Ascending aorta (tissue), 2 donors: ENCODE data around the gene DVL1. TPM values are rescaled to one million over a fixed set of nuclear protein-coding genes. Genes with fewer than 3 reads are reported as not detected.
A peak's percentile ranks its signal among the peaks of the same experiment; 100 is the strongest.

Source experiments
- DNase-seq, 2 donors: peaks; one replicate each; pipeline ENCODE4 v3.0.0-alpha.2; 2019; ENCODE audit warnings: low spot score in 2 of 2
- H3K27ac ChIP-seq, 2 donors: fragments of 200-600 bp; sonication (generic); one replicate each; pipeline ENCODE4 v1.5.1; 2016 to 2017; ENCODE audit warnings: mild to moderate bottlenecking in 1 of 2
- H3K27me3 ChIP-seq: fragments of 200-600 bp; sonication (generic); one replicate; pipeline ENCODE4 v1.5.1; 2017
- H3K36me3 ChIP-seq, 2 donors: fragments of 200-600 bp; sonication (generic); one replicate each; pipeline ENCODE4 v1.5.1; 2016
- H3K4me1 ChIP-seq, 2 donors: fragments of 200-600 bp; sonication (generic); one replicate each; pipeline ENCODE4 v1.5.1; 2016 to 2017; ENCODE audit warnings: mild to moderate bottlenecking in 1 of 2
- H3K4me3 ChIP-seq, 2 donors: fragments of 200-600 bp; sonication (generic); one replicate each; pipeline ENCODE4 v1.5.1; 2016 to 2017; ENCODE audit warnings: mild to moderate bottlenecking in 1 of 2
- H3K9me3 ChIP-seq, 2 donors: fragments of 200-600 bp; sonication (generic); one replicate each; pipeline ENCODE4 v1.5.1; 2016
- CTCF ChIP-seq, 3 experiments: fragments of 200-600 bp in 2 of 3; fragments of 450-650 bp in 1 of 3; sonication (generic) in 2 of 3; IDR thresholded peaks; one replicate each; pipeline ENCODE4 v1.5.1; 2016 to 2019; ENCODE audit warnings: antibody characterized with exemption in 3 of 3, mild to moderate bottlenecking in 1 of 3, moderate library complexity in 1 of 3
- intact Hi-C: fragments of 100-400 bp; cut with DNase I; formaldehyde crosslinking; loops from one replicate; pipeline ENCODE4 v1.15.1; 2023
- total RNA-seq: library from RNA; depleted of rRNA; stranded (reverse); fragments of >200 nt; gene quantifications from one replicate; pipeline ENCODE4 v1.1.0, GENCODE V29; 2016

The DVL1 gene
- total RNA-seq, 1 donor from 2014 or later = 66.7 TPM

GRCh38 chr1:1348420-1349255 is 580 bp downstream of the DVL1 start:
- Histone ChIP-seq H3K9me3 (no peaks in the 10 kb centered on the region), H3K4me1 (peaks cover 7 to 48% of the 10 kb centered on the region in 2 donors), H3K4me3 (peak overlapping the region; percentile 91 to 93), H3K27me3 (no peaks in the 10 kb centered on the region), H3K27ac (peak overlapping the region; percentile 15 to 17), H3K36me3 (peaks cover 2 to 7% of the 10 kb centered on the region in 2 donors)
- intact Hi-C loops = loop anchor here (1.0 to 2.0 kb wide), 4 partner anchors 24 to 58 kb away; partner anchors contain the start of genes AURKAIP1, CPTP, INTS11 and MRPL20
- TF ChIP-seq CTCF (IDR thresholded peaks at IDR 0.05) = no peak
- DNase-seq = no peak

DNA sequence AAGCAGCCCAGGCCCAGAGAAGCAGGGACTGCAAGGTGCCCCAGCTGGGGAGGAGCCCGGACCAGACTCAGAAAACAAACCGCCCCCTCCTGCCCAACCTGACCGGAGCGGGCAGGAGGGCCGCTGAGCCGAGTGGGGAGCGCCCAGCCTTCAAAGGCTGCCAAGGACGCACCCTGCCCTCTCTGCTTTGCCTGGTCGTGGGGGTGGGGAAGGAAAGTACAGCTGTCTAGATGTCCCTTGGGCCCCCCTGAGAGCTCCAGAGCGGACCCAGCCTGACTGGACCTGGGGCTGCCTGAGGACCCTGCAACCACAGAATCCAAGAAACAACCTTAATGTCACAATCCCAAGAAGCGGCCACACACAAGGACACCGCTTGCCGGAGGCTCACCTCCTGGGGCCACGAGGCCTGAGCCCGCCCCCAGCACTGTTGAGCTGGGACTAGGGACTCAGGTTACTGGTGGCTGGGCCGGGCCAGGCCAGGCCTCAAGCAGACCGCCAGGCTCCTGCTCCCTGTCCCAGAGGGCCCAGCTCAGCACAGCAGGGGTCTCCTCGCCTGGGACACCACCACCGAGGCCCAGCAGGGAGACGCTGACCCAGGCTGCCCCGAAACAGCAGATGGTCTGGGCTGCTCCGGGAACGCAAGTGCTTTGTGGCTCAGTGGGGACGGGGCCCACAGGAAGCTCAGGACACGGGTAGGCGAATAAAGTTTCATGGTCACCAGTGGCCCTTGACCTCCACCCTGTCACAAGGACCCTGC is 1.4 kb downstream of the DVL1 start:
- TF ChIP-seq CTCF (IDR thresholded peaks at IDR 0.05) = no peak
- DNase-seq = no peak
- H3K9me3 ChIP-seq = no peaks in the 10 kb centered on the region
- no peaks in the 10 kb centered on the region for H3K27me3 ChIP-seq
- H3K27ac ChIP-seq = peak overlapping the region; percentile 6 to 15
- H3K36me3 ChIP-seq = no peaks in the 10 kb centered on the region
- peak overlapping the region; percentile 91 to 93 for H3K4me3 ChIP-seq
- H3K4me1 ChIP-seq = peaks cover 7 to 44% of the 10 kb centered on the region in 2 donors
- intact Hi-C loops = loop anchor here (2.0 kb wide), 2 partner anchors 39 to 59 kb away; partner anchors contain the start of genes MRPL20 and PUSL1

DNA sequence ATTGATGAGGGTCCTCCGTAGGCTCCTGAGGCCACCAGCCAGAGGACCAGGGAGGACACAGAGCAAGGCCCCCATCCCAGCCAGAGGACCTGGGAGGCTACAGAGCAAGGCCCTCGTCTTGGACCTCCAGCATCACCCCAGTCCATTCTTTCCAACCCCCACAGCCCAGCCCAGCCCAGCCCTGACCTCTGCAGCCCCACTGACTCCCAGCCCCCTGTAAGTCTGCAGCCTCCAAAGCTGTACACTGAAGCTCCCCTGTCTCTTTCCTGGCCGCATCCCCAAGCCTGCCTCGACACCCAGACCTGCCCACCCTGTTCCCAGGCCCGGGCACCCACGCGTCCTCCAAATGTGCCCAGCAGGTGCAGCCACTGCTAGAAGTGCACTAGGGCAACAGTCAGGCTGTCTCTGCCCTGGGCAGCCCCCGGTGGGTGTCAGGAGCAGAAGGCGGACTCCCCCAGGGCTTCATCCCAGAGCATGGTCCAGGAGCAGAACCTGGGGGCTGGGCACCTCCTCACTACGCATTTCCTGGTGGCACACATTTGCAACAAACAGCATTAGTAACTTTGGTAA is 2.1 kb downstream of the DVL1 start:
- no peaks in the 10 kb centered on the region for H3K9me3 ChIP-seq
- peaks cover 7 to 37% of the 10 kb centered on the region in 2 donors for H3K4me1 ChIP-seq
- no peak overlapping the region for H3K27ac ChIP-seq
- TF ChIP-seq CTCF (IDR thresholded peaks at IDR 0.05) = no peak
- intact Hi-C loops = no loop called here
- H3K4me3 ChIP-seq = peak overlapping the region; percentile 91 to 93
- H3K27me3 ChIP-seq = no peaks in the 10 kb centered on the region
- H3K36me3 ChIP-seq = peaks cover 0 to 2% of the 10 kb centered on the region in 2 donors
- no peak for DNase-seq

DNA sequence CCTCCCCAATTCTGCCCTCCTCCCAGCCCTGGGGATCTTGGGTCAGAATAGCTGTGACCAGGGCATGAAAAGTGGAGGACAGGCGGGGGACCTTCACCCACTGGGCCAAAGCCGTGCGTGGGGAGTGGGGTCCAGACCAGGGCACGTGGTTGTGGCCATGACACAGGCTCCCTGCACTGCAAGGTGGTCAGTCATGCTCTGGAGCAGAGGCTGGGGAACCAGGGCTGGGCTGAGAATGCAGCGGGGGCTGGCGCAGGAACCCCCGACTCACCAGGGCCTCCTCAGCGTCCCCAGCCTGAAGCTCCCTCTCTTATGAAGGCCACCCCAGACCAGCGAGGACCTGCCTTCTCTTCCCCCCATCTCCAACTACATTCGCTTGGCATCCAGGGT is 2.7 kb downstream of the DVL1 start:
- no peaks in the 10 kb centered on the region for H3K27me3 ChIP-seq
- no peaks in the 10 kb centered on the region for H3K9me3 ChIP-seq
- H3K4me3 ChIP-seq = peak overlapping the region in 1 of 2 donors; percentile 20
- intact Hi-C loops = no loop called here
- no peak for DNase-seq
- H3K36me3 ChIP-seq = peaks cover 5 to 8% of the 10 kb centered on the region in 2 donors
- H3K4me1 ChIP-seq = peaks cover 5 to 31% of the 10 kb centered on the region in 2 donors
- no peak overlapping the region for H3K27ac ChIP-seq
- TF ChIP-seq CTCF (IDR thresholded peaks at IDR 0.05) = no peak

DNA sequence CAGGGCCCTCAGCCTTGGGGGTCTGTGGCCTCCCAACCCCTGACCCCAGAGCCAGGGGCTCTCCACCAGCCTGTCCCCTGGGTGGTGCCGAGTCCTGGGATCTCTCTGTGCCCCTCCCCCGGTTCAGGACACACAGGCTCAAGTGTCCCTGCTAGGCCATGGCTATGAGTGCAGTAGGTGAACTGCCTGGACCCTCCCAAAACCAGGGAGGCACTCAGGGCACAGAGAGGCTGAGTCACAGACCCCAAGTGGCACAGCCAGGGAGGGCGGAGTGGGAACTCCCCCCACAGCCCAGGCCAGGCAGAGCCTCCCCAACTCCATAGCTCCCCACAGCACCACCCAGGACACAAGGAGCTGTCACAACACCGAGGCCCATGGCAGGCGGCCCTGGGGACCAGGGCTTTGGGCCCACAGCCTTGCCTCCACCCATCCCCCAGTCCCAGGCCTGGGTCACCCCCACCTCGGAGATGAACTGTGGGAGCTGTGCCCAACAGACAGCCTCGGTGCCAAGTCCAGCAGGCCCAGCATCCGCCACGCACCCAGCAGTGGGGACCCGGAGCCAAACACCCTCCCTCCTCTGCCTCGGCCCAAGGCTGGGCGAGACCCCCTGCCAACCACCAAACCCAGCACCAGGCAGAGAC is 3.2 kb downstream of the DVL1 start:
- intact Hi-C loops = no loop called here
- H3K4me1 ChIP-seq = peaks cover 3 to 30% of the 10 kb centered on the region in 2 donors

More for the DNA sequence above, 3.2 kb downstream of the DVL1 start:
- no peak for TF ChIP-seq CTCF (IDR thresholded peaks at IDR 0.05)
- Histone ChIP-seq H3K27ac (no peak overlapping the region), H3K36me3 (peaks cover 9 to 10% of the 10 kb centered on the region in 2 donors), H3K9me3 (no peaks in the 10 kb centered on the region), H3K4me3 (peak overlapping the region in 1 of 2 donors; percentile 20), H3K27me3 (no peaks in the 10 kb centered on the region)
- no peak for DNase-seq
